Measurements from ENCODE around the gene CLSTN1. TPM values are rescaled to one million over a fixed set of nuclear protein-coding genes. Genes with fewer than 3 reads are reported as not detected.
"Not testable (repeated sequence)": the region's sequence is repeated elsewhere in the genome, so short reads cannot be mapped to it uniquely, and the experiment has no call there.

Gene CLSTN1
- total RNA-seq, 1 donor from 2014 or later, result 84.8 TPM

- H3K36me3 Mint-ChIP-seq (ENCODE audit: low read depth, unreplicated experiment), result no peaks in the 10 kb centered on the region
- H3K9me3 Mint-ChIP-seq (ENCODE audit: unreplicated experiment), result no peaks in the 10 kb centered on the region
- peaks cover 6% of the 10 kb centered on the region for H3K27me3 Mint-ChIP-seq (ENCODE audit: unreplicated experiment)
- DNase-seq (ENCODE audit: low spot score), result no peak
- no peak overlapping the region for H3K4me3 Mint-ChIP-seq (ENCODE audit: unreplicated experiment)
- peaks cover 24% of the 10 kb centered on the region for H3K4me1 Mint-ChIP-seq (ENCODE audit: unreplicated experiment)
- no peak for TF ChIP-seq CTCF (IDR thresholded peaks at IDR 0.05; ENCODE audit: unreplicated experiment)
- no peak overlapping the region for H3K27ac Mint-ChIP-seq (ENCODE audit: unreplicated experiment)
Observed at GRCh38 chr1:9792156-9793042, 31.4 kb downstream of the CLSTN1 start.

GRCh38 chr1:9789700-9790099 is 34.1 kb downstream of the CLSTN1 start:
- not testable (repeated sequence) for H3K27ac Mint-ChIP-seq (ENCODE audit: unreplicated experiment); H3K36me3 Mint-ChIP-seq (ENCODE audit: low read depth, unreplicated experiment); H3K27me3 Mint-ChIP-seq (ENCODE audit: unreplicated experiment); DNase-seq (ENCODE audit: low spot score); H3K9me3 Mint-ChIP-seq (ENCODE audit: unreplicated experiment); H3K4me3 Mint-ChIP-seq (ENCODE audit: unreplicated experiment)
- H3K4me1 Mint-ChIP-seq (ENCODE audit: unreplicated experiment), result peaks cover 19% of the 10 kb centered on the region

GRCh38 chr1:9787702-9788101 is 36.1 kb downstream of the CLSTN1 start:
- no peak for DNase-seq (ENCODE audit: low spot score)
- Mint-ChIP-seq H3K27me3 (ENCODE audit: unreplicated experiment) (peaks cover 5% of the 10 kb centered on the region), H3K9me3 (ENCODE audit: unreplicated experiment) (no peaks in the 10 kb centered on the region), H3K36me3 (ENCODE audit: low read depth, unreplicated experiment) (no peaks in the 10 kb centered on the region), H3K4me3 (ENCODE audit: unreplicated experiment) (no peak overlapping the region), H3K4me1 (ENCODE audit: unreplicated experiment) (peaks cover 8% of the 10 kb centered on the region), H3K27ac (ENCODE audit: unreplicated experiment) (no peak overlapping the region)
- TF ChIP-seq CTCF (IDR thresholded peaks at IDR 0.05; ENCODE audit: unreplicated experiment), result no peak

DNA sequence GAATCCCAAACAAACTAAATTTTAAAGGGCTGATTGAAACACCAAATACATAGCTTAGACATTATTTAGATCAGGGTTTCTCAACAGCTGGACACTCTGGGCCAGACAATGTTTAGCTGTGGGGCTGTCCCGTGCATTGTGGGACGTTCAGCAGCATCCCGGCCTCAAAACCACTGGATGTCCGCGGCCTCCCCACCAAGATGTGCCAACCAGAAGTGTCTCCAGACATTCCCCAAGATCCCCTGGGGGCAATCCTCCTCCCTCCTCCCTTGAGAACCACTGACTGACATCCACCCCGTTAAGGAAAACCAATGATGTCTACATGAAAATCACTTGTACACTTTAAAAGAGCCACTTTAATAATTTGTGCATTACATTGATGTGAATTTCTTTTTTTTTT is 38.4 kb downstream of the CLSTN1 start:
- no peak overlapping the region for H3K4me3 Mint-ChIP-seq (ENCODE audit: unreplicated experiment)
- H3K36me3 Mint-ChIP-seq (ENCODE audit: low read depth, unreplicated experiment), result no peaks in the 10 kb centered on the region
- no peaks in the 10 kb centered on the region for H3K9me3 Mint-ChIP-seq (ENCODE audit: unreplicated experiment)
- peaks cover 3% of the 10 kb centered on the region for H3K4me1 Mint-ChIP-seq (ENCODE audit: unreplicated experiment)
- peaks cover 1% of the 10 kb centered on the region for H3K27me3 Mint-ChIP-seq (ENCODE audit: unreplicated experiment)
- no peak for DNase-seq (ENCODE audit: low spot score)
- no peak overlapping the region for H3K27ac Mint-ChIP-seq (ENCODE audit: unreplicated experiment)
- no peak for TF ChIP-seq CTCF (IDR thresholded peaks at IDR 0.05; ENCODE audit: unreplicated experiment)

GRCh38 chr1:9784508-9785133 is 39.1 kb downstream of the CLSTN1 start:
- peak; percentile 78 for TF ChIP-seq CTCF (IDR thresholded peaks at IDR 0.05; ENCODE audit: unreplicated experiment)
- no peak overlapping the region for H3K27ac Mint-ChIP-seq (ENCODE audit: unreplicated experiment)
- no peaks in the 10 kb centered on the region for H3K9me3 Mint-ChIP-seq (ENCODE audit: unreplicated experiment)
- H3K36me3 Mint-ChIP-seq (ENCODE audit: low read depth, unreplicated experiment), result no peaks in the 10 kb centered on the region
- H3K4me3 Mint-ChIP-seq (ENCODE audit: unreplicated experiment), result no peak overlapping the region
- peaks cover 1% of the 10 kb centered on the region for H3K27me3 Mint-ChIP-seq (ENCODE audit: unreplicated experiment)
- H3K4me1 Mint-ChIP-seq (ENCODE audit: unreplicated experiment), result peaks cover 3% of the 10 kb centered on the region
- peak; percentile 55 for DNase-seq (ENCODE audit: low spot score)

All from endothelial cell (in vitro differentiated cells).